HAP-1 (cell line): ENCODE results near the gene ACADS.

Experiments
- DNase-seq, 2 experiments: peaks; one replicate each; pipeline ENCODE4 v3.0.0-alpha.2; 2016 to 2020; ENCODE audit warnings: low spot score in 2 of 2
- H3K27me3 ChIP-seq: fragments of 250-450 bp; sonication (Bioruptor Pico); 2 replicates; pipeline ENCODE4 v1.5.1; 2020; ENCODE audit warnings: low read depth, mild to moderate bottlenecking, moderate library complexity
- H3K36me3 ChIP-seq: fragments of 250-450 bp; sonication (Bioruptor Pico); replicated peaks from 2 replicates; pipeline ENCODE4 v1.5.1; 2020; ENCODE audit warnings: mild to moderate bottlenecking
- H3K4me1 ChIP-seq: fragments of 250-450 bp; sonication (Bioruptor Pico); 2 replicates; pipeline ENCODE4 v1.5.1; 2020; ENCODE audit warnings: mild to moderate bottlenecking
- H3K4me3 ChIP-seq: fragments of 250-450 bp; sonication (Bioruptor Pico); 2 replicates; pipeline ENCODE4 v1.5.1; 2020; ENCODE audit warnings: mild to moderate bottlenecking, moderate library complexity
- H3K9me3 ChIP-seq: fragments of 250-450 bp; sonication (Bioruptor Pico); 2 replicates; pipeline ENCODE4 v1.5.1; 2020; ENCODE audit warnings: mild to moderate bottlenecking, moderate library complexity
- in situ Hi-C: fragments of 300-500 bp; cut with MboI; formaldehyde crosslinking; loops from 3 replicates; pipeline ENCODE4 v1.14.3; 2020; ENCODE audit warnings: low sequenced_read_pairs, inconsistent platforms, mixed read lengths

Gene ACADS

GRCh38 chr12:120725659-120726509 is at the start of gene ACADS:
Gene ACADS, plus strand, starts transcription at chr12:120725826. Its CDS starts 60 bp downstream, at chr12:120725886.
- DNase-seq = peak; percentile 83 to 96
- peaks cover 58% of the 10 kb centered on the region for H3K36me3 ChIP-seq
- H3K4me1 ChIP-seq = peaks cover 6% of the 10 kb centered on the region
- in situ Hi-C loops = no loop called here
- H3K9me3 ChIP-seq = no peaks in the 10 kb centered on the region
- H3K4me3 ChIP-seq = peak within 1 kb of the TSS; percentile 64
- no peaks in the 10 kb centered on the region for H3K27me3 ChIP-seq

- in situ Hi-C loops = no loop called here
- Histone ChIP-seq H3K36me3 (no peaks in the 10 kb centered on the region), H3K4me1 (no peaks in the 10 kb centered on the region), H3K9me3 (no peaks in the 10 kb centered on the region), H3K4me3 (no peak overlapping the region), H3K27me3 (no peaks in the 10 kb centered on the region)
- no peak for DNase-seq
Observed at GRCh38 chr12:120677765-120678473, 47.7 kb upstream of the ACADS start.

- H3K36me3 ChIP-seq = no peaks in the 10 kb centered on the region
- H3K9me3 ChIP-seq = no peaks in the 10 kb centered on the region
- in situ Hi-C loops = no loop called here
- no peak for DNase-seq
- no peaks in the 10 kb centered on the region for H3K4me1 ChIP-seq
- H3K27me3 ChIP-seq = no peaks in the 10 kb centered on the region
- no peak overlapping the region for H3K4me3 ChIP-seq
Observed at GRCh38 chr12:120678572-120678971, 47.1 kb upstream of the ACADS start.

- DNase-seq = no peak
- Histone ChIP-seq H3K9me3 (no peaks in the 10 kb centered on the region), H3K4me1 (no peaks in the 10 kb centered on the region), H3K4me3 (no peak overlapping the region), H3K27me3 (no peaks in the 10 kb centered on the region), H3K36me3 (no peaks in the 10 kb centered on the region)
- in situ Hi-C loops = no loop called here
Observed at GRCh38 chr12:120680165-120680738, 45.4 kb upstream of the ACADS start.

- peaks cover 6% of the 10 kb centered on the region for H3K4me1 ChIP-seq
- H3K36me3 ChIP-seq = no peaks in the 10 kb centered on the region; the same call in 1 of the 2 replicates
- no peak for DNase-seq
- in situ Hi-C loops = no loop called here
- no peak overlapping the region for H3K4me3 ChIP-seq
- no peaks in the 10 kb centered on the region for H3K27me3 ChIP-seq
- H3K9me3 ChIP-seq = no peaks in the 10 kb centered on the region
Observed at GRCh38 chr12:120684523-120684932, 41.1 kb upstream of the ACADS start.

- H3K9me3 ChIP-seq = no peaks in the 10 kb centered on the region
- no peaks in the 10 kb centered on the region; the same call in 1 of the 2 replicates for H3K36me3 ChIP-seq
- H3K4me3 ChIP-seq = no peak overlapping the region
- in situ Hi-C loops = no loop called here
- no peak for DNase-seq
- H3K4me1 ChIP-seq = peaks cover 10% of the 10 kb centered on the region
- no peaks in the 10 kb centered on the region for H3K27me3 ChIP-seq
Observed at GRCh38 chr12:120685522-120685921, 40.1 kb upstream of the ACADS start.

- Histone ChIP-seq H3K27me3 (no peaks in the 10 kb centered on the region), H3K36me3 (no peaks in the 10 kb centered on the region; the same call in 1 of the 2 replicates), H3K4me3 (peak overlapping the region; percentile 50), H3K9me3 (no peaks in the 10 kb centered on the region), H3K4me1 (peaks cover 14% of the 10 kb centered on the region)
- peak; percentile 98 to 99 for DNase-seq
- in situ Hi-C loops = no loop called here
Observed at GRCh38 chr12:120686151-120686689, 39.4 kb upstream of the ACADS start.

GRCh38 chr12:120686690-120687577 is 38.7 kb upstream of the ACADS start, which contains the start of gene MLEC:
Gene MLEC, plus strand, starts transcription at chr12:120687149. Its CDS starts 148 bp downstream, at chr12:120687297.
- Histone ChIP-seq H3K4me1 (peaks cover 14% of the 10 kb centered on the region), H3K27me3 (no peaks in the 10 kb centered on the region)
- in situ Hi-C loops = no loop called here

GRCh38 chr12:120687578-120688289 is 37.9 kb upstream of the ACADS start:
- peak in 1 of 2 experiments; percentile 53 for DNase-seq
- H3K36me3 ChIP-seq = no peaks in the 10 kb centered on the region; the same call in none of the 2 replicates
- no peaks in the 10 kb centered on the region for H3K27me3 ChIP-seq
- peak overlapping the region; percentile 50 for H3K4me3 ChIP-seq
- H3K4me1 ChIP-seq = peaks cover 18% of the 10 kb centered on the region
- in situ Hi-C loops = no loop called here
- H3K9me3 ChIP-seq = no peaks in the 10 kb centered on the region

More at GRCh38 chr12:120686690-120687577, 38.7 kb upstream of the ACADS start, which contains the start of gene MLEC:
- Histone ChIP-seq H3K4me3 (peak within 1 kb of the TSS; percentile 50), H3K36me3 (no peaks in the 10 kb centered on the region; the same call in 1 of the 2 replicates), H3K9me3 (no peaks in the 10 kb centered on the region)
- DNase-seq = peak; percentile 97 to 99

- Histone ChIP-seq H3K36me3 (no peaks in the 10 kb centered on the region; the same call in none of the 2 replicates), H3K9me3 (no peaks in the 10 kb centered on the region), H3K4me1 (peaks cover 21% of the 10 kb centered on the region), H3K4me3 (peak overlapping the region; percentile 50), H3K27me3 (no peaks in the 10 kb centered on the region)
- in situ Hi-C loops = no loop called here
- DNase-seq = peak in 1 of 2 experiments; percentile 36
Observed at GRCh38 chr12:120688527-120689071, 37.0 kb upstream of the ACADS start.

GRCh38 chr12:120689397-120690082 is 36.1 kb upstream of the ACADS start:
- peaks cover 21% of the 10 kb centered on the region for H3K4me1 ChIP-seq
- no peaks in the 10 kb centered on the region for H3K9me3 ChIP-seq
- H3K27me3 ChIP-seq = no peaks in the 10 kb centered on the region
- in situ Hi-C loops = no loop called here
- peak in 1 of 2 experiments; percentile 25 for DNase-seq
- peak overlapping the region; percentile 50 for H3K4me3 ChIP-seq
- H3K36me3 ChIP-seq = peaks cover 7% of the 10 kb centered on the region
